ENCODE data around the gene GDPGP1.

- no peak for TF ChIP-seq CTCF (IDR thresholded peaks at IDR 0.05; ENCODE audit: insufficient read depth, low read depth, low read length)
- no peak for TF ChIP-seq EZH2 (IDR thresholded peaks at IDR 0.05; ENCODE audit: insufficient read depth, low read length)
These were observed 16.2 kb upstream of the GDPGP1 start for GRCh38 chr15:90217671-90218394.
